GM21447 (cell line): ENCODE measurements around the gene FAM25C.
"Not testable (repeated sequence)": the region's sequence is repeated elsewhere in the genome, so short reads cannot be mapped to it uniquely, and the experiment has no call there.

ENCODE experiments used
- ATAC-seq: cut with Tn5 transposase; IDR thresholded peaks from one replicate; pipeline ENCODE4 v1.9.1; 2021; ENCODE audit not compliant: unreplicated experiment

The FAM25C gene

GRCh38 chr10:47999691-48000090, at the start of gene FAM25C:
Gene FAM25C (minus strand): TSS chr10:47999791. CDS start chr10:47999765, 26 bp downstream.
- not testable (repeated sequence) for ATAC-seq

- not testable (repeated sequence) for ATAC-seq
Observed at GRCh38 chr10:48044557-48044956, 45.0 kb upstream of the FAM25C start.

- not testable (repeated sequence) for ATAC-seq
Observed at GRCh38 chr10:48031390-48031789, 31.8 kb upstream of the FAM25C start.

GRCh38 chr10:48002306-48002705, 2.7 kb upstream of the FAM25C start:
- ATAC-seq = not testable (repeated sequence)

GRCh38 chr10:47994045-47994444, 5.5 kb downstream of the FAM25C start:
- ATAC-seq = not testable (repeated sequence)

- ATAC-seq = not testable (repeated sequence)
Observed at GRCh38 chr10:47992560-47992959, 7.0 kb downstream of the FAM25C start.

- not testable (repeated sequence) for ATAC-seq
Observed at GRCh38 chr10:47991706-47992105, 7.9 kb downstream of the FAM25C start.

- ATAC-seq = not testable (repeated sequence)
Observed at GRCh38 chr10:47990097-47990496, 9.5 kb downstream of the FAM25C start.

GRCh38 chr10:47989542-47989950, 10.0 kb downstream of the FAM25C start:
- not testable (repeated sequence) for ATAC-seq

- ATAC-seq = not testable (repeated sequence)
Observed at GRCh38 chr10:47988718-47989541, 10.7 kb downstream of the FAM25C start.

GRCh38 chr10:47987952-47988351, 11.6 kb downstream of the FAM25C start:
- not testable (repeated sequence) for ATAC-seq

- ATAC-seq = not testable (repeated sequence)
Observed at GRCh38 chr10:47986413-47987230, 13.0 kb downstream of the FAM25C start.

GRCh38 chr10:47975409-47975808, 24.2 kb downstream of the FAM25C start:
- not testable (repeated sequence) for ATAC-seq

GRCh38 chr10:47973131-47973530, 26.5 kb downstream of the FAM25C start:
- not testable (repeated sequence) for ATAC-seq

- not testable (repeated sequence) for ATAC-seq
Observed at GRCh38 chr10:47972077-47972476, 27.5 kb downstream of the FAM25C start.

- ATAC-seq = not testable (repeated sequence)
Observed at GRCh38 chr10:47971598-47971997, 28.0 kb downstream of the FAM25C start.

GRCh38 chr10:47970047-47970446, 29.5 kb downstream of the FAM25C start:
- ATAC-seq = not testable (repeated sequence)

GRCh38 chr10:47968988-47969387, 30.6 kb downstream of the FAM25C start:
- ATAC-seq = not testable (repeated sequence)

GRCh38 chr10:47964280-47965063, 35.1 kb downstream of the FAM25C start:
- not testable (repeated sequence) for ATAC-seq

GRCh38 chr10:47962785-47963184, 36.8 kb downstream of the FAM25C start:
- ATAC-seq = not testable (repeated sequence)

- ATAC-seq = not testable (repeated sequence)
Observed at GRCh38 chr10:47960699-47961098, 38.9 kb downstream of the FAM25C start.
